Measurements from ENCODE around the gene TMC7.
"Not testable (repeated sequence)": the region's sequence is repeated elsewhere in the genome, so short reads cannot be mapped to it uniquely, and the experiment has no call there.

TMC7 gene

GRCh38 chr16:18983565-18984434 is at the start of gene TMC7:
TMC7 (plus strand) TSS chr16:18983934; CDS start chr16:18984064, 130 bp downstream.
- peak; percentile 81 for DNase-seq

DNA sequence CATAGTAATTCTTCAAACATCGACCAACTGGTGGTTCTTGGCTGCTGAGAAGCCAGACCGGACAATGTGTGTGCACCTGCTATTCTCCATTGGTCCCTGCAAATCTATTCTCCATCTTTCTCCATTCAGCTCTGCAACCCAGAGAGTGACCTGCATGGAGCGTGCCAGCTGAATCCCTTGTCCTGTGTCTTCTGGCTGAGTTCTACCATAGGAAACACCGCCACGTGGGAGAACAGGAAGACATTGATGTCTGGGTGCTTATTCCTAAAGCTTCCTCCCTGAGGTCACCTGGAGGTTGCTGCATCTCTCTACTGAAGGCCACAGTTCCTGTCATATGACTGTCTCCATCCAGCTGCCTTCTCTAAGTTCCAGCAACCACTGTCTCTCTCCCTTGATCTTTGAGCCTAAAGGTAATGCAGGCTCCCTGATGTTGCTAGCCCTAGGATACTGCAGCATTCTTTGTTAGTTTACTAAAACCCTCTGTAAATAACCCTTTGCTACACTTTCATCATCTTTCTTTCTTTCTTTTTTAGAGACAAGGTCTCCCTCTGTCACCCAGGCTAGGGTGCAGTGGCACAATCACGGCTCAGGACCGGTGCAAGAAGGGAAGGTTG is 46.9 kb upstream of the TMC7 start:
- DNase-seq, result no peak

- DNase-seq, result no peak
These were observed 46.3 kb upstream of the TMC7 start for GRCh38 chr16:18937390-18937789.

DNA sequence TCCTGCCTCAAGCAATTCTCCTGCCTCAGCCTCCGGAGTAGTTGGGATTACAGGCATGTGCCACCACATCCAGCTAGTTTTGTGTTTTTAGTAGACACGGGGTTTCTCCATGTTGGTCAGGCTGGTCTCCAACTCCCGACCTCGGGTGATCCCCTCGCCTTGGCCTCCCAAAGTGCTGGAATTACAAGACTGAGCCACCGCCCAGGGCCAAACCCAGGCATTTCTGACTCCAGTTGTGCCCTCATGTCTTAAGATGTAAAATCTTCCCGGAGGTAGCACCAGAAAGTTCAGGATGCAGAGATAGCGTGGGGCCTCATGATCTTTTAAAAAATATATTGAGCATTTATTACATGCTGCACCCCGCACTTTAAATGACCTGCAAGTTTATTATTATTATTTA is 44.7 kb upstream of the TMC7 start:
- no peak for DNase-seq

- DNase-seq, result no peak
These were observed 42.3 kb upstream of the TMC7 start for GRCh38 chr16:18941471-18941870.

DNA sequence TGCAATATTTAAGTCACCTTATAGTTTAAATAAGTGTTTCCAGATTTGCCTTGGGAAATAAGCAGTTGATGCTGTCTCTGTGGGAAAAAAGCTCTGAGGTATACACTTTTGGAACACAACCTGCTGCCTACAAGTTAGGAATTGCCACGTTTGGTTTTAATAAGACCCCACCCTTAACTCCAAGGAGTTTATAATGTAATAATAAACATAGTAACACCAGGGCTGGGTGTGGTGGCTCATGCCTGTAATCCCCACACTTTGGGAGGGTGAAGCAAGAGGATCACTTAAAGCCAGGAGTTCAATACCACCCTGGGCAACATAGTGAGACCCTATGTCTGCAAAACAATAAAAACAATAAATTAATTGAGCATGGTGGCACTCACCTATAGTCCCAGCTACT is 41.7 kb upstream of the TMC7 start:
- no peak for DNase-seq

- DNase-seq, result no peak
These were observed 40.3 kb upstream of the TMC7 start for GRCh38 chr16:18943414-18943813.

GRCh38 chr16:18945233-18945632 is 38.5 kb upstream of the TMC7 start:
- no peak for DNase-seq

GRCh38 chr16:18948372-18949020 is 35.2 kb upstream of the TMC7 start:
- DNase-seq, result no peak

GRCh38 chr16:18950469-18951185 is 33.1 kb upstream of the TMC7 start:
- no peak for DNase-seq

- no peak for DNase-seq
These were observed 30.2 kb upstream of the TMC7 start for GRCh38 chr16:18953547-18953946.

DNA sequence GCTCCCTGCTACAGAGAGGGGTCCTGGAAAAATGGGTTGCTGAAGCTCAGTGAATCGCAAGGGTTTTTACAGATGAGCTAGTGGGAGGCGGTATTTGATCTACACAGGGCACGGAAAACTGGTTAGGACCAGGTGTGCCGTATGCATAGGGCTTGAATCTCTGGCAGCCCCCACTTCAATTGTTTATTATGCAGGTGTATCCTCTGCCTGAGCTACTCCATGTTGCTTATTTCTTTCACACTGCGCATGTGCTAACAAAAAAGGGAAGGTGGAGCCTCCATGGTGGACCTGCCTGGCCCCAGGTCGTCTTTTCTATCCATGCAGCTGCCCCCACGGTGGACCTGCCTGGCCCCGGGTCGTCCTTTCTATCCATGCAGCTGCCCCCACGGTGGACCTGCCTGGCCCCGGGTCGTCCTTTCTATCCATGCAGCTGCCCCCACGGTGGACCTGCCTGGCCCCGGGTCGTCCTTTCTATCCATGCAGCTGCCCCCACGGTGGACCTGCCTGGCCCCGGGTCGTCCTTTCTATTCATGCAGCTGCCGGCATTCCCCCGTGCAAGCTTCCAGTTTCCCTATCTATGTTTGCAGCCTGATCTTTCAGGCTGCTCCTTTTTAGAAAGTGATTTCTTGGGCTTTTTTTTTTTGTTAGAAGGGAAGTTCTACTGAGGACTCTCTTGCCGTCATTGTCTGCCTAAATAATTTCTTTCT is 27.7 kb upstream of the TMC7 start:
- peak; percentile 53 for DNase-seq

GRCh38 chr16:18956658-18957241 is 27.0 kb upstream of the TMC7 start:
- DNase-seq, result not testable (repeated sequence)

DNA sequence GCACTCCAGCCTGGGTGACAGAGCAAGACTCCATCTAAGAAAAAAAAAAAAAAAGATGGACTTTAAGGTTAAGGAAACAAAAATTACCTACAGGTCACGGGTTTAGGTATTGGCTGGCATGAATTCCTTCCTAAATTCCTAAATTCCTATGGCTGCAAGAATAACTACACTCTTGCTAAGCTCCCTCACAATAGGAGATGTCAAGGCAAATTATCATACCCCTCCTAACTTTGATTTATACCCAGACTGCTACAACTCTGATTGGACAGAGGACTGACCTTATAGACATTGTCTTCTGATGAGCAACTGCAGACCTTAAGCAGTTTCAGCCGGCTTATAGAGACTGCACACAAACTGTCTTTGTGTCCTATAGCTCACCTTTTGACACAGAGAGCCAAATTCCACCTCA is 25.1 kb upstream of the TMC7 start:
- DNase-seq, result no peak

DNA sequence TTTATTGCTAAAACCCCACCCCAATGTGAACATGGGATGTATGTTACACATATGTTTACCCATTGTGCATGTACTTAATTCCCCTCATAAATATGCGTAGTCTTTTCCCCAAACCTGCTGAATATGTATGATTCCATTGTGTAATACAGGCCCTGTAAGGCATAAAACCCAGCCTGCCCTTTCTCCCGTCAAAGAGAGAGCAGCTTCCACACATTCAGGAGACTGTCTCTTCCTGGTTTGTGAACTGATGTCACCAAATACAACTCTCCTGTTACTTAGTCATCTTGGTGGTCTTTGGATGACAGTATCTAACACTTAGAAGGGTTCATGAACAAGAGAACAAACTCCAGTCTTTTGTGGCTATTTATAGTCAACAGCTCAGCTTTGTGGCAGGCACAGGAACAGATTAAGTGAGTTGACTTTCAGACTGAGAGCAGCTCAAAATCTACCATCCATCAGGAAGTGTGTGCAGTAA is 24.7 kb upstream of the TMC7 start:
- no peak for DNase-seq

DNA sequence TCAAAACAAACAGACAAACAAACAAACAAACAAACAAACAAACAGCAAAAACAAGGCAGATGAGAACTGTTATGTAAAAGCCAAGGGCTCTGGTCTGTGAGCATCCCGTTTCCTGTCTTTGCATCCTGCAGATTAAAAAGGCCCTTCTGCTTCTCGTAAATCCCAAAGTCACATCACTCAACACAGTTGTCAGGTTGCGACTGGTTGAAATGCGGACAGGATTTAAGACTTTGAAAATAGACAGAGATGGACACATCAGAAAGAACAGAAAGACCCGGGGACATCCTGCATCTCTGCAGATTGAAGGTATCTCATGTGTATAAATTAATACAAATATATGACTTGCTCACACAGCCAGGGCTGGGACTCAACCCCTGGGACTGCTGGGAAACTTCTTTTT is 18.2 kb upstream of the TMC7 start:
- DNase-seq, result no peak

GRCh38 chr16:18966791-18967190 is 16.9 kb upstream of the TMC7 start:
- no peak for DNase-seq

DNA sequence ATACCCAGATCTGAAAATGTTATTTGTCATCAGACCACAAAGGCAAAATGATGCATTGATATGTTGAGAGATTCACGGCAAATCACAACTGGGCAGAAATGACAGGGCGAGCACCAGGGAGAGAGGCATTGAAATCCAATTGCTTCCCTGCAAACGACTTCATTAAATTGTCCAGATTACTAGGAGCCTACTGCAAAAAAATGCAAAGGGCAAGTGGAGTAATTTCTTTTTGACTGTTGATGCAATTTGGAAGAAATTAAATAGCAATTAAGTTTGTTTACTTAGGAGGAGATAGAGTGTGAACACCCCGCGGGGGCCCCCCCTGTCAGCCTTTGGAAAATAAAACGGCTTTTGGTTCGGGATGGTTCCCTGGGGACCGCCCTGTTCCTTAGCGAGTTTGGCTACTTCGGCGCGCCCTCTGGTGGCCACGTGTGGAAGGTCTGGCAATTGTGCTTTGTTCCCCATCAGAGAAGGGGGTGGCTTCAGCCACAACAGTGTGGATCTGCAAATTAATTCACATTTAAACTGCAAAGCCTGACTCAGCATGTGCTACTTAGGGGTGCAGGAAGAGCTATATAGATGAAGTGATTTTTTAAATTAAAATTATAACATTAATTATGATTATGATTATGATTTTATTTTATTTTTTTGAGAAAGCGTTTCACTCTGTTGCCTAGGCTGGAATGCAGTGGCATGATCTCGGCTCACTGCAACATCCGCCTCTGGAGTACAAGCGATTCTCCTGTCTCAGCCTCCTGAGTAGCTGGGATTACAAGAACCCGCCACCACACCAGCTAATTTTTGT is 14.5 kb upstream of the TMC7 start:
- DNase-seq, result peak; percentile 83

GRCh38 chr16:18969855-18970240 is 13.9 kb upstream of the TMC7 start:
- DNase-seq, result no peak

GRCh38 chr16:18975109-18975508 is 8.6 kb upstream of the TMC7 start:
- no peak for DNase-seq

DNA sequence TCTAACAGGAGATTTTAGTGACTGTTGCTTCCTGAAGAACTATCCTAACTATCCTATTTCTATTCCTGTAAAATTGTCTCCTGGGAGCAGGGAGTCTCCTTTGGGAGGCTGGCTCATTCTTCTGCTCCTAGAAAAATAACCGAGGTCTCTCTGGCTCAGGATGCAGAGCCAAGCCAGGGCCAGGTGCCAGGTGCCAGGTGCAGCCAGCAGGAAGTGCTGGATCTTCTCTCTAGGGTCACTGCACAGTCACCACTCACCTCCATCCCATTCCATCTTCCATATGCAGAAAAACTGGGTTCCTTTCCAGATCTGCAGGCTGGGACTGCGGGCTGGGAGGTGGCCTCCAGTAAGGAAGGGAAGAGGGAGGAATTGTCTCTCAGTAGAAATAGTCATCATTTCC is 3.8 kb upstream of the TMC7 start:
- no peak for DNase-seq
